ENCODE measurements around the gene PRRG3.
A peak's percentile ranks its signal among the peaks of the same experiment; 100 is the strongest.

PRRG3 gene

GRCh38 chrX:151708821-151709220 is 13.6 kb downstream of the PRRG3 start:
- DNase-seq = no peak

GRCh38 chrX:151710457-151710856 is 15.2 kb downstream of the PRRG3 start:
- peak; percentile 14 for DNase-seq

GRCh38 chrX:151711154-151711553 is 15.9 kb downstream of the PRRG3 start:
- no peak for DNase-seq

- no peak for DNase-seq
Observed at GRCh38 chrX:151711787-151712186, 16.5 kb downstream of the PRRG3 start.

- no peak for DNase-seq
Observed at GRCh38 chrX:151712253-151712652, 17.0 kb downstream of the PRRG3 start.

- no peak for DNase-seq
Observed at GRCh38 chrX:151713849-151714248, 18.6 kb downstream of the PRRG3 start.

GRCh38 chrX:151714362-151714761 is 19.1 kb downstream of the PRRG3 start:
- no peak for DNase-seq

GRCh38 chrX:151715752-151716151 is 20.5 kb downstream of the PRRG3 start, which contains the start of gene FATE1:
FATE1 (plus strand) TSS chrX:151716035; CDS start chrX:151716120, 85 bp downstream.
- no peak for DNase-seq

- peak; percentile 31 for DNase-seq
Observed at GRCh38 chrX:151722241-151722846, 27.1 kb downstream of the PRRG3 start.

GRCh38 chrX:151723156-151723760 is 28.0 kb downstream of the PRRG3 start:
- DNase-seq = no peak

- no peak for DNase-seq
Observed at GRCh38 chrX:151724563-151725337, 29.5 kb downstream of the PRRG3 start.

GRCh38 chrX:151725338-151725614 is 30.0 kb downstream of the PRRG3 start:
- DNase-seq = no peak

GRCh38 chrX:151726751-151727150 is 31.5 kb downstream of the PRRG3 start:
- no peak for DNase-seq

GRCh38 chrX:151727346-151727745 is 32.1 kb downstream of the PRRG3 start:
- DNase-seq = no peak

GRCh38 chrX:151729056-151729725 is 33.9 kb downstream of the PRRG3 start:
- DNase-seq = no peak

- no peak for DNase-seq
Observed at GRCh38 chrX:151734446-151734845, 39.2 kb downstream of the PRRG3 start, which contains the start of gene CNGA2. CNGA2 (plus strand) TSS chrX:151734746; CDS start chrX:151738484, 3,738 bp downstream.

GRCh38 chrX:151735219-151735618 is 40.0 kb downstream of the PRRG3 start:
- no peak for DNase-seq

GRCh38 chrX:151736685-151737084 is 41.4 kb downstream of the PRRG3 start:
- DNase-seq = no peak

GRCh38 chrX:151737494-151737893 is 42.2 kb downstream of the PRRG3 start:
- DNase-seq = no peak

GRCh38 chrX:151738751-151739150 is 43.5 kb downstream of the PRRG3 start:
- DNase-seq = no peak

- DNase-seq = no peak
Observed at GRCh38 chrX:151741606-151742005, 46.3 kb downstream of the PRRG3 start.

- DNase-seq = no peak
Observed at GRCh38 chrX:151742311-151742710, 47.1 kb downstream of the PRRG3 start.
